GM12865 (cell line): ENCODE measurements around the gene VCAN.

Source experiments
- DNase-seq: peaks from one replicate; pipeline ENCODE4 v3.0.0; 2010; ENCODE audit warnings: low read depth
- H3K4me3 ChIP-seq: 2 replicates; pipeline ENCODE4 v1.5.1; 2011; ENCODE audit warnings: mild to moderate bottlenecking, low read depth, low read length, control low read depth
- TF ChIP-seq, protein P1 (sequence below): IDR thresholded peaks from 2 replicates; pipeline ENCODE4 v1.5.1; 2011; ENCODE audit warnings: low read length, control low read depth, low read depth, inconsistent platforms; ENCODE audit not compliant: insufficient read depth; ENCODE audit errors: missing control alignments

Gene VCAN

DNA sequence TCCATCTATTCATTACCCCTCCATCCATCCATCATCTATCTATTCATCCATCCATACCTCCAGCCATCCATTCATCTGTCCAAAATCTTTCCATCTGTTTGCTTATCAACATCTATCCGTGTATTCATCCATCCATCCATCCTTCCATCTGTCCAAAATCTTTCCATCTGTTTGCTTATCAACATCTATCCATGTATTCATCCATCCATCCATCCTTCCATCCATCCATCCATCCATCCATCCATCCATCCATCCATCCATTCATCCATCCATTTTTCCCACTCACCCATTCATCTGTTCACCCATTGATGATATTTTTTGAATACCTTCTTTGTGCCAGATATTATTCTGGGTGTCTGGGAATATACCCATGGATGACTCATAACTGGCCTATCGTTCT lies 12.8 kb downstream of the VCAN start:
- TF ChIP-seq, protein P1, sequence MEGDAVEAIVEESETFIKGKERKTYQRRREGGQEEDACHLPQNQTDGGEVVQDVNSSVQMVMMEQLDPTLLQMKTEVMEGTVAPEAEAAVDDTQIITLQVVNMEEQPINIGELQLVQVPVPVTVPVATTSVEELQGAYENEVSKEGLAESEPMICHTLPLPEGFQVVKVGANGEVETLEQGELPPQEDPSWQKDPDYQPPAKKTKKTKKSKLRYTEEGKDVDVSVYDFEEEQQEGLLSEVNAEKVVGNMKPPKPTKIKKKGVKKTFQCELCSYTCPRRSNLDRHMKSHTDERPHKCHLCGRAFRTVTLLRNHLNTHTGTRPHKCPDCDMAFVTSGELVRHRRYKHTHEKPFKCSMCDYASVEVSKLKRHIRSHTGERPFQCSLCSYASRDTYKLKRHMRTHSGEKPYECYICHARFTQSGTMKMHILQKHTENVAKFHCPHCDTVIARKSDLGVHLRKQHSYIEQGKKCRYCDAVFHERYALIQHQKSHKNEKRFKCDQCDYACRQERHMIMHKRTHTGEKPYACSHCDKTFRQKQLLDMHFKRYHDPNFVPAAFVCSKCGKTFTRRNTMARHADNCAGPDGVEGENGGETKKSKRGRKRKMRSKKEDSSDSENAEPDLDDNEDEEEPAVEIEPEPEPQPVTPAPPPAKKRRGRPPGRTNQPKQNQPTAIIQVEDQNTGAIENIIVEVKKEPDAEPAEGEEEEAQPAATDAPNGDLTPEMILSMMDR = no peak
- no peak overlapping the region for H3K4me3 ChIP-seq
- DNase-seq = no peak

DNA sequence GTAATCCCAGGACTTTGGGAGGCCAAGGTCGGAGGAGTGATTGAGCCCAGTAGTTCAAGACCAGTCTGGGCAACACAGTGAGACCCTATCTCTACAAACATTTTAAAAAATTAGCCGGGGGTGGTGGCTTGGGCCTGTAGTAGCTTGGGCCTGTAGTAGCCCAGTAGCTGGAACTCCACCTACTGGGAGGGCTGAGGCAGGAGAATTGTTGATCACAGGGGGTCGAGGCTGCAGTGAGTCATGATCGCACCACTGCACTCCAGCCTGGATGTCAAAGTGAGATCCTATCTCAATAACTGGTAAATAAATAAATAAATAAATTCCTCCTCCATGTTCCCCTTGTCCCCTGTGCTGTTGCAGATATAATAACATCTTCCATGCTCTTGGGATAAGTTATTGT lies 14.3 kb downstream of the VCAN start:
- no peak overlapping the region for H3K4me3 ChIP-seq
- DNase-seq = no peak
- TF ChIP-seq, protein P1 = no peak

DNA sequence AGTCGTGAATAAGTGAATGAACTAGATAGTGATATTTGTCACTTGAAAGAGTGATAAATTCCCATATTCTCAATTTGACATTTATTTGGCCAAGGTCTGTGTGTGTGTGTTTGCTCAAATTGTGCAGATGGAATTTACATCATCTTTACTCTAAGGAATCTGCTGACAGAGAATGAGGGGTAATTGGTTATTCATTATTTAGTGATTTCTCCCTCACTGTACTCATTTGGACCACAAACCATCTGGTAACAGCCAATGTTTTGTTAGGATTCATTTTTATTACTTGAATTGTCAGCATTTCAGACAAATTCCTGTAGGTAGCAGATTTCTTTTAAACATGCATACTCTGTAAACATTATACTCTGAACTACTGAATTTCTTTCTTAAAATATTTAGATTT lies 15.6 kb downstream of the VCAN start:
- TF ChIP-seq, protein P1 = no peak
- no peak for DNase-seq

DNA sequence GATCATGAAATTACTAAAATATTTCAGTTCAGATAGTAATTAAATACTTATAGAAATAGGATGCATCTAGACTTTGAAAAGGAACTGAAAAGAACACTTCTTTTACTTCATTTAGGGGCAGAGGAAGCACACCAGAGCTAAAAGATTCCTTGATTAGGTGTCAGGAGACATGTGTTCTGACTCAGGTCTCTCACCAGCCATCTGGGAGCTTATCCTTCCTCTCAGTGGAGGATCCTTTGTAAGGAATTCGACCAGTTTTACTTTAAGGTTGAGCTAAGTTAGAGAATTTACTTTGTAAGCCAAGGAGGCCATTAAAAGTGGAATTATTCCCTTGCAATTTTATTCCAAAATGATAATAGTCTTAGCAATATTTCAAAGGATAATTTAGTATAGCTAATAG lies 16.7 kb downstream of the VCAN start:
- TF ChIP-seq, protein P1 = no peak
- no peak for DNase-seq
- no peak overlapping the region for H3K4me3 ChIP-seq

More for the DNA sequence above, 15.6 kb downstream of the VCAN start:
- H3K4me3 ChIP-seq = no peak overlapping the region

DNA sequence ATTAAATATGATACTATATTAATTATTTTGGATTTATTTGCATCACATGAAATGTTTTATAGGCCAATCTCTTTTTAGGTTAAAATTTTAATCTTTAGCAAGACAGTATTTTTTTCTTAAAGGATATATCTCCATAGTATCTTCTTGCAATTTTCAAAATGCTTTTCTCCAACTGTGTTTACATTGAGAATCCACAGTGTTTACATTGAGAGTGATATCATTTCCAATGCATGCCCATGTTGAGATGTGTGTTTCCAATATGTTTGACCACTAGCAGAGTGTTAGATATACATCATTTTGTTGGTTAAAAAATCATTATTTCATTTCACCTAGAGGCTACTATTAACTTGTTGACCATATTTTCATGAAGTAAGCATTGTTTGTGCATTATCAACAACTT lies 17.3 kb downstream of the VCAN start:
- DNase-seq = no peak
- H3K4me3 ChIP-seq = no peak overlapping the region
- TF ChIP-seq, protein P1 = no peak

DNA sequence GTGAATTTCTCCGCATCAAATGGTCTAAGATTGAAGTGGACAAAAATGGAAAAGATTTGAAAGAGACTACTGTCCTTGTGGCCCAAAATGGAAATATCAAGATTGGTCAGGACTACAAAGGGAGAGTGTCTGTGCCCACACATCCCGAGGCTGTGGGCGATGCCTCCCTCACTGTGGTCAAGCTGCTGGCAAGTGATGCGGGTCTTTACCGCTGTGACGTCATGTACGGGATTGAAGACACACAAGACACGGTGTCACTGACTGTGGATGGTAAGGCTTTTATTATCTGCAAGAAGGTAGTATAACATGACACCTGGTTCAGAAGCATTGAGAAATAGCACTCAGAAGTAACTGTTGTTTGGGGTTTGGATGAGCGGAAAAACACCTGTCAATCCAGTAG lies 18.7 kb downstream of the VCAN start:
- DNase-seq = no peak
- no peak overlapping the region for H3K4me3 ChIP-seq
- TF ChIP-seq, protein P1 = no peak

DNA sequence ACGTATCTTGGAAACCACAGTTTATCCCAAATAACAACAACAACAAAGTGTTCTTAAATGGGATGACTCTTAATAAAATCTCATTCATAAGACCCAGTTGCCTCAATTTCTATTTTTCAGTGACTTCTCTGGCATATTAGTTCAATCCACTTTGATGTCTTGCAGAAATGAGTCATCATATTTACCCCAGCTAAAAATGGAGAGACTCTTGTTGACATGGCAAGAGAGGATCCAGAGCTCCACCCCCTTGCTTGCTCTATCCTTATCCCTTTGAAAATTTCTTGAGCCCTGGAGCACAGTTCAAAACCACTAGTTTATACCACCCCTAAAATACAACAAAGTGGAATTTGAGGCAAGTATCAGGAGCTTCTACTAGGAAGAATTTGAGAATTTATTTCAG lies 20.8 kb downstream of the VCAN start:
- no peak for DNase-seq
- TF ChIP-seq, protein P1 = no peak
- no peak overlapping the region for H3K4me3 ChIP-seq
